ENCODE data around the gene WTIP. TPM values are rescaled to one million over a fixed set of nuclear protein-coding genes. Genes with fewer than 3 reads are reported as not detected.
A peak's percentile ranks its signal among the peaks of the same experiment; 100 is the strongest.

The WTIP gene
- total RNA-seq, 1 experiment from 2014 or later = 58.0 TPM

DNA sequence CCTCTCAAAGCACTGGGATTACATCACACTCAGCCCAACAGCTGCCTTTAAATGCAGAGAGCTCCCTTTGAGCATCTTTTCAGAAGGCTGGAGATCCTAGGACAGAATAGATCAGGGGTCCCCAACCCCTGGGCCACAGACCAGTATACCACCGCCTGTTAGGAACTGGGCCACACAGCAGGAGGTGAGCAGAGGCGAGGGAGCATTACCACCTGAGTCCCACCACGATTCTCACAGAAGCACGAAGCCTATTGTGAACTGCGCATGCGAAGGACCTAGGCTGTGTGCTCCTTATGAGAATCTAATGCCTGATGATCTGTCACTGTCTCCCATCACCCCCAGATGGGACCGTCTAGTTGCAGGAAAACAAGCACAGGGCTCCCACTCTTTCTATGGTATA is 2.2 kb upstream of the WTIP start:
- POLR2A ChIA-PET = no interaction called here
- no peaks in the 10 kb centered on the region for H3K27me3 Mint-ChIP-seq (ENCODE audit: insufficient read depth, unreplicated experiment)
- Histone ChIP-seq H3K36me3 (ENCODE audit: control insufficient read depth, insufficient read depth, low read length) (no peaks in the 10 kb centered on the region; the same call in 1 of the 2 replicates), H3K9me3 (no peaks in the 10 kb centered on the region), H3K4me1 (peaks cover 17% of the 10 kb centered on the region), H3K27me3 (replicated peaks; ENCODE audit: control insufficient read depth, insufficient read depth, low read length) (no peaks in the 10 kb centered on the region), H3K4me3 (ENCODE audit: low read depth, low read length) (no peak overlapping the region)
- H3K4me1 Mint-ChIP-seq (ENCODE audit: low read depth, unreplicated experiment) = peaks cover 18% of the 10 kb centered on the region
- H3K36me3 Mint-ChIP-seq (ENCODE audit: insufficient read depth, unreplicated experiment) = peaks cover 38% of the 10 kb centered on the region
- intact Hi-C loops (cut with micrococcal nuclease; ENCODE audit: unreplicated experiment) = no loop called here
- CTCF ChIA-PET = no interaction called here
- no peaks in the 10 kb centered on the region for H3K9me3 Mint-ChIP-seq (ENCODE audit: unreplicated experiment)
- no peak overlapping the region for H3K4me3 Mint-ChIP-seq (ENCODE audit: unreplicated experiment)
- no TSS peak for BruUV-seq (replicated peaks)
- H3K27ac Mint-ChIP-seq (ENCODE audit: unreplicated experiment) = no peak overlapping the region
- TF ChIP-seq, protein P1, sequence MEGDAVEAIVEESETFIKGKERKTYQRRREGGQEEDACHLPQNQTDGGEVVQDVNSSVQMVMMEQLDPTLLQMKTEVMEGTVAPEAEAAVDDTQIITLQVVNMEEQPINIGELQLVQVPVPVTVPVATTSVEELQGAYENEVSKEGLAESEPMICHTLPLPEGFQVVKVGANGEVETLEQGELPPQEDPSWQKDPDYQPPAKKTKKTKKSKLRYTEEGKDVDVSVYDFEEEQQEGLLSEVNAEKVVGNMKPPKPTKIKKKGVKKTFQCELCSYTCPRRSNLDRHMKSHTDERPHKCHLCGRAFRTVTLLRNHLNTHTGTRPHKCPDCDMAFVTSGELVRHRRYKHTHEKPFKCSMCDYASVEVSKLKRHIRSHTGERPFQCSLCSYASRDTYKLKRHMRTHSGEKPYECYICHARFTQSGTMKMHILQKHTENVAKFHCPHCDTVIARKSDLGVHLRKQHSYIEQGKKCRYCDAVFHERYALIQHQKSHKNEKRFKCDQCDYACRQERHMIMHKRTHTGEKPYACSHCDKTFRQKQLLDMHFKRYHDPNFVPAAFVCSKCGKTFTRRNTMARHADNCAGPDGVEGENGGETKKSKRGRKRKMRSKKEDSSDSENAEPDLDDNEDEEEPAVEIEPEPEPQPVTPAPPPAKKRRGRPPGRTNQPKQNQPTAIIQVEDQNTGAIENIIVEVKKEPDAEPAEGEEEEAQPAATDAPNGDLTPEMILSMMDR (IDR thresholded peaks at IDR 0.05; ENCODE audit: insufficient read depth in 1 of 2, low read depth in 1 of 2, low read length in 1 of 2, severe bottlenecking in 1 of 2, unreplicated experiment in 1 of 2) = no peak
- DNase-seq = no peak

GRCh38 chr19:34480491-34480890 is 1.1 kb upstream of the WTIP start:
- H3K4me1 ChIP-seq = peaks cover 17% of the 10 kb centered on the region
- H3K9me3 ChIP-seq = no peaks in the 10 kb centered on the region
- no TSS peak for BruUV-seq (replicated peaks)
- peak overlapping the region; percentile 70 for H3K27ac Mint-ChIP-seq (ENCODE audit: unreplicated experiment)
- no peaks in the 10 kb centered on the region for H3K27me3 ChIP-seq (replicated peaks; ENCODE audit: control insufficient read depth, insufficient read depth, low read length)
- no peak for DNase-seq
- CTCF ChIA-PET = no interaction called here
- TF ChIP-seq, protein P1 (IDR thresholded peaks at IDR 0.05; ENCODE audit: insufficient read depth in 1 of 2, low read depth in 1 of 2, low read length in 1 of 2, severe bottlenecking in 1 of 2, unreplicated experiment in 1 of 2) = no peak
- H3K27me3 Mint-ChIP-seq (ENCODE audit: insufficient read depth, unreplicated experiment) = no peaks in the 10 kb centered on the region
- H3K36me3 ChIP-seq (ENCODE audit: control insufficient read depth, insufficient read depth, low read length) = no peaks in the 10 kb centered on the region; the same call in 1 of the 2 replicates
- no peaks in the 10 kb centered on the region for H3K9me3 Mint-ChIP-seq (ENCODE audit: unreplicated experiment)
- intact Hi-C loops (cut with micrococcal nuclease; ENCODE audit: unreplicated experiment) = no loop called here
- H3K4me3 Mint-ChIP-seq (ENCODE audit: unreplicated experiment) = peak overlapping the region; percentile 65
- POLR2A ChIA-PET = interaction anchor here (0.9 to 1.7 kb wide), 2 partner anchors 197 to 253 kb away, joined by 3 to 10 read pairs; partner anchors contain the start of genes SCGB2B2, ZNF181 and ZNF302
- H3K4me1 Mint-ChIP-seq (ENCODE audit: low read depth, unreplicated experiment) = peaks cover 20% of the 10 kb centered on the region
- peaks cover 43% of the 10 kb centered on the region for H3K36me3 Mint-ChIP-seq (ENCODE audit: insufficient read depth, unreplicated experiment)
- no peak overlapping the region; the same call in 1 of the 2 replicates for H3K4me3 ChIP-seq (ENCODE audit: low read depth, low read length)

DNA sequence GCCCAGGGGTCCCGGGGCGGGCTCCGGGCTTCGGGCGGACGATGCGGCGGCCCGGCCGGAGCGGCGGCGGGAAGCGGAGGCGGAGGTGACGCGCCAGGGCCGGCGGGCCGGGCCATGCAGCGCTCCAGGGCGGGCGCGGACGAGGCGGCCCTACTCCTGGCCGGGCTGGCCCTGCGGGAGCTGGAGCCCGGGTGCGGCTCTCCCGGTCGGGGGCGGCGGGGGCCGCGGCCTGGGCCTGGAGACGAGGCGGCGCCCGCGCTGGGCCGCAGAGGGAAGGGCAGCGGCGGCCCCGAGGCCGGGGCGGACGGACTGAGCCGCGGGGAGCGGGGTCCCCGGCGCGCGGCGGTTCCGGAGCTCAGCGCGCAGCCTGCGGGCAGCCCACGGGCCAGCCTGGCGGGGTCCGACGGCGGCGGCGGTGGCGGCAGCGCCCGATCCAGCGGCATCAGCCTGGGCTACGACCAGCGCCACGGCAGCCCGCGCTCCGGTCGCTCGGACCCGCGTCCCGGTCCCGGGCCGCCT is 362 bp downstream of the WTIP start:
- TF ChIP-seq, protein P1 (IDR thresholded peaks at IDR 0.05; ENCODE audit: insufficient read depth in 1 of 2, low read depth in 1 of 2, low read length in 1 of 2, severe bottlenecking in 1 of 2, unreplicated experiment in 1 of 2) = no peak
- Histone ChIP-seq H3K27me3 (replicated peaks; ENCODE audit: control insufficient read depth, insufficient read depth, low read length) (no peaks in the 10 kb centered on the region), H3K36me3 (ENCODE audit: control insufficient read depth, insufficient read depth, low read length) (no peaks in the 10 kb centered on the region; the same call in none of the 2 replicates), H3K4me3 (ENCODE audit: low read depth, low read length) (peak overlapping the region; percentile 77), H3K9me3 (no peaks in the 10 kb centered on the region), H3K4me1 (peaks cover 17% of the 10 kb centered on the region)
- intact Hi-C loops (cut with micrococcal nuclease; ENCODE audit: unreplicated experiment) = no loop called here
- no peak overlapping the region for H3K27ac Mint-ChIP-seq (ENCODE audit: unreplicated experiment)
- H3K4me1 Mint-ChIP-seq (ENCODE audit: low read depth, unreplicated experiment) = peaks cover 34% of the 10 kb centered on the region
- DNase-seq = peak in 1 of 2 experiments; percentile 69
- POLR2A ChIA-PET = interaction anchor here (0.6 to 1.7 kb wide), 3 partner anchors 77 to 196 kb away, joined by 3 to 10 read pairs (median 3); partner anchors contain the start of genes SCGB2B2 and ZNF302
- H3K9me3 Mint-ChIP-seq (ENCODE audit: unreplicated experiment) = no peaks in the 10 kb centered on the region
- no TSS peak for BruUV-seq (replicated peaks)
- CTCF ChIA-PET = no interaction called here
- H3K36me3 Mint-ChIP-seq (ENCODE audit: insufficient read depth, unreplicated experiment) = peaks cover 47% of the 10 kb centered on the region
- no peaks in the 10 kb centered on the region for H3K27me3 Mint-ChIP-seq (ENCODE audit: insufficient read depth, unreplicated experiment)
- H3K4me3 Mint-ChIP-seq (ENCODE audit: unreplicated experiment) = peak overlapping the region; percentile 75
